HT-29 (cell line): Measurements from ENCODE around the gene PYGM. TPM values are rescaled to one million over a fixed set of nuclear protein-coding genes. Genes with fewer than 3 reads are reported as not detected.

ENCODE experiments used
- total RNA-seq: library from RNA; depleted of rRNA; stranded (reverse); fragments of >200 nt; shearing (Covaris generic); gene quantifications from 2 replicates; pipeline ENCODE4 v1.2.3, GENCODE V29; 2014; rRNA removed

Gene PYGM
- total RNA-seq, 1 experiment from 2014 or later = 0.23 TPM

Other genes starting within 250 kb of the PYGM start
- gene SLC22A11, start 204.0 kb downstream of the PYGM start, total RNA-seq = 0.13 TPM in 1 of 2 replicates, not detected in the other
- gene SLC22A12, start 168.8 kb downstream of the PYGM start, total RNA-seq = not detected in 2 replicates
- gene NRXN2, start 36.8 kb downstream of the PYGM start, total RNA-seq = not detected in 2 replicates
- not detected in 2 replicates for gene RASGRP2, start 15.8 kb downstream of the PYGM start, total RNA-seq
- gene SF1, start 18.6 kb upstream of the PYGM start, total RNA-seq = 193 and 251 TPM in 2 replicates
- gene MAP4K2, start 43.2 kb upstream of the PYGM start, total RNA-seq = 44.4 and 57.0 TPM in 2 replicates
- gene MEN1, start 50.6 kb upstream of the PYGM start, total RNA-seq = 35.1 and 38.0 TPM in 2 replicates
- gene CDC42BPG, start 84.7 kb upstream of the PYGM start, total RNA-seq = 22.7 and 24.7 TPM in 2 replicates
- 118 and 123 TPM in 2 replicates for gene EHD1, start 118.6 kb upstream of the PYGM start, total RNA-seq
- 47.1 and 50.5 TPM in 2 replicates for gene ATG2A, start 157.2 kb upstream of the PYGM start, total RNA-seq
- 7.9 and 8.9 TPM in 2 replicates for gene PPP2R5B, start 164.7 kb upstream of the PYGM start, total RNA-seq
- gene GPHA2, start 175.9 kb upstream of the PYGM start, total RNA-seq = not detected in 2 replicates
- gene MAJIN, start 212.1 kb upstream of the PYGM start, total RNA-seq = not detected in 2 replicates
- 1.6 and 2.5 TPM in 2 replicates for gene BATF2, start 237.0 kb upstream of the PYGM start, total RNA-seq